A549 (cell line): ENCODE data around the gene INTS6. TPM values are rescaled to one million over a fixed set of nuclear protein-coding genes. Genes with fewer than 3 reads are reported as not detected.

Experiments
- ATAC-seq, 2 experiments: fragments of 200-7000 bp in 1 of 2; fragments of >200 bp in 1 of 2; cut with Nextera tagmentation in 1 of 2; cut with Tn5 transposase in 1 of 2; 3 replicates each; pipeline versions ENCODE4 v1.8.0 to v1.9.1; 2018 to 2020; ENCODE audit warnings: mild to moderate bottlenecking in 1 of 2, moderate library complexity in 1 of 2
- CTCF ChIA-PET: fragments of 300-600 bp; sonication (Branson Sonifier 250); formaldehyde crosslinking; extraction: SDS; loops from one replicate; lab custom pipeline; 2021; ENCODE audit warnings: antibody characterized with exemption, inconsistent platforms; lab: Yijun Ruan, JAX
- POLR2A ChIA-PET: fragments of 350-600 bp; formaldehyde crosslinking; extraction: SDS; loops from one replicate; lab custom pipeline; 2021; ENCODE audit warnings: antibody characterized with exemption, inconsistent platforms; lab: Yijun Ruan, JAX
- DNase-seq, 2 experiments: peaks; one replicate each; pipeline versions ENCODE4 v3.0.0 to v3.0.0-alpha.2; 2011 to 2016; ENCODE audit warnings: low read depth in 1 of 2, low spot score in 1 of 2
- FAIRE-seq: peaks from 2 replicates; lab custom pipeline; 2011; peaks lifted over from hg19 to GRCh38; lab: Jason Lieb, UNC
- H3K27ac ChIP-seq, 2 experiments: fragments of >200 bp; sonication (Bioruptor Twin); formaldehyde crosslinking; 3 replicates each; pipeline ENCODE4 v1.5.1; 2016 to 2017
- H3K4me1 ChIP-seq: fragments of >200 bp; sonication (Bioruptor Twin); formaldehyde crosslinking; 3 replicates; pipeline ENCODE4 v1.6.1; 2016
- H3K4me2 ChIP-seq: fragments of >200 bp; sonication (Bioruptor Twin); formaldehyde crosslinking; 3 replicates; pipeline ENCODE4 v1.6.1; 2016
- H3K4me3 ChIP-seq: fragments of >200 bp; sonication (Bioruptor Twin); formaldehyde crosslinking; 3 replicates; pipeline ENCODE4 v1.5.1; 2016
- H3K9me3 ChIP-seq: fragments of >200 bp; sonication (Bioruptor Twin); formaldehyde crosslinking; 3 replicates; pipeline ENCODE4 v1.6.1; 2016
- BHLHE40 ChIP-seq: IDR thresholded peaks from 2 replicates; pipeline ENCODE4 v1.6.1; 2012; ENCODE audit warnings: low read depth, low read length, inconsistent platforms
- CBX2 ChIP-seq: fragments of 200-600 bp; sonication (generic); IDR thresholded peaks from 2 replicates; pipeline ENCODE4 v1.6.1; 2016; ENCODE audit warnings: low read depth, mild to moderate bottlenecking, borderline replicate concordance
- CBX8 ChIP-seq: fragments of 200-600 bp; sonication (generic); IDR thresholded peaks from 2 replicates; pipeline ENCODE4 v1.6.1; 2016
- CHD4 ChIP-seq: fragments of 200-600 bp; sonication (generic); IDR thresholded peaks from 2 replicates; pipeline ENCODE4 v1.6.1; 2016; ENCODE audit warnings: antibody characterized with exemption, mild to moderate bottlenecking, borderline replicate concordance
- ESRRA ChIP-seq: fragments of 150-350 bp; IDR thresholded peaks from 2 replicates; pipeline ENCODE4 v1.6.1; 2014; ENCODE audit warnings: mild to moderate bottlenecking, low read length, borderline replicate concordance
- FOSL2 ChIP-seq, 2 experiments: fragments of 450-650 bp in 1 of 2; fragments of >200 bp in 1 of 2; sonication (Bioruptor Twin) in 1 of 2; formaldehyde crosslinking; IDR thresholded peaks; 2 replicates each; pipeline versions ENCODE4 v1.5.0 to v1.6.1; 2016 to 2020; ENCODE audit warnings: mild to moderate bottlenecking in 1 of 2, moderate library complexity in 1 of 2
- HOXB13 ChIP-seq: fragments of 250-450 bp; sonication (Bioruptor Pico); IDR thresholded peaks from 2 replicates; pipeline ENCODE4 v1.5.0; 2020; ENCODE audit warnings: low read depth, mild to moderate bottlenecking, moderate library complexity
- HOXB5 ChIP-seq: fragments of 250-450 bp; sonication (Bioruptor Pico); IDR thresholded peaks from 2 replicates; pipeline ENCODE4 v1.5.0; 2020; ENCODE audit warnings: mild to moderate bottlenecking, moderate library complexity
- JUN ChIP-seq, 2 experiments: fragments of >200 bp; sonication (Bioruptor Twin); formaldehyde crosslinking; IDR thresholded peaks; 2 replicates in 1 of 2; 3 replicates in 1 of 2; pipeline ENCODE4 v1.6.1; 2016 to 2017
- MAFK ChIP-seq: fragments of 450-650 bp; IDR thresholded peaks from 2 replicates; pipeline ENCODE4 v1.6.1; 2014; ENCODE audit not compliant: partially characterized antibody
- PHF8 ChIP-seq: fragments of 200-600 bp; sonication (generic); IDR thresholded peaks from 2 replicates; pipeline ENCODE4 v1.6.1; 2016; ENCODE audit warnings: low read depth, mild to moderate bottlenecking, antibody characterized with exemption, moderate library complexity, borderline replicate concordance
- POLR2A ChIP-seq: IDR thresholded peaks from 2 replicates; pipeline ENCODE4 v1.6.1; 2012; ENCODE audit warnings: mild to moderate bottlenecking, low read length
- RAD21 ChIP-seq, 2 experiments: fragments of >200 bp in 1 of 2; sonication (Bioruptor Twin) in 1 of 2; formaldehyde crosslinking in 1 of 2; IDR thresholded peaks in 1 of 2; conservative IDR thresholded peaks in 1 of 2; 2 replicates in 1 of 2; 3 replicates in 1 of 2; pipeline ENCODE4 v1.6.1; 2012 to 2018; ENCODE audit warnings: inconsistent platforms in 1 of 2
- RCOR1 ChIP-seq: fragments of 150-350 bp; IDR thresholded peaks from 2 replicates; pipeline ENCODE4 v1.6.1; 2014; ENCODE audit warnings: antibody characterized with exemption, low read length, low read depth
- RFX5 ChIP-seq: fragments of 450-650 bp; IDR thresholded peaks from 2 replicates; pipeline ENCODE4 v1.7.1; 2014; ENCODE audit warnings: antibody characterized with exemption, mild to moderate bottlenecking, moderate library complexity
- SREBF2 ChIP-seq: fragments of 450-650 bp; IDR thresholded peaks from 2 replicates; pipeline ENCODE4 v1.6.1; 2014; ENCODE audit warnings: mild to moderate bottlenecking, moderate library complexity
- TP53 ChIP-seq: fragments of 250-450 bp; sonication (Bioruptor Pico); IDR thresholded peaks from 2 replicates; pipeline ENCODE4 v1.5.0; 2021; ENCODE audit warnings: mild to moderate bottlenecking, moderate library complexity
- ZC3H11A ChIP-seq: fragments of 450-650 bp; IDR thresholded peaks from 2 replicates; pipeline ENCODE4 v1.6.1; 2014; ENCODE audit warnings: antibody characterized with exemption, mild to moderate bottlenecking
- ZFP36 ChIP-seq: fragments of 450-650 bp; IDR thresholded peaks from 2 replicates; pipeline ENCODE4 v1.6.1; 2014; ENCODE audit warnings: borderline replicate concordance; ENCODE audit not compliant: partially characterized antibody
- ZSCAN20 ChIP-seq: fragments of 250-450 bp; sonication (Bioruptor Pico); IDR thresholded peaks from 2 replicates; pipeline ENCODE4 v1.8.0; 2022; ENCODE audit warnings: mild to moderate bottlenecking, moderate library complexity
- WGBS: methylation state at CpG from one replicate; pipeline ENCODE4 v1.1.6; 2017; ENCODE audit errors: missing lambda C conversion rate; 5-methylcytosine and 5-hydroxymethylcytosine counted together
- polyA plus RNA-seq, 4 experiments: library from polyadenylated mRNA; depleted of rRNA in 3 of 4; stranded (reverse); fragments of >200 nt; fragmentation: RNase III in 1 of 4; extraction: RNeasy Plus Mini Kit Qiagen cat#74134 plus additional on column Dnase treatment in 1 of 4; gene quantifications; 2 replicates in 3 of 4; 3 replicates in 1 of 4; pipeline ENCODE4 v1.2.3, GENCODE V29; 2011 to 2017
- TF ChIP-seq, protein P1 (sequence below): fragments of >200 bp; sonication (Bioruptor Twin); formaldehyde crosslinking; IDR thresholded peaks from 3 replicates; pipeline ENCODE4 v1.5.1; 2016
- TF ChIP-seq, protein P2 (sequence below): fragments of 250-450 bp; sonication (Bioruptor Pico); IDR thresholded peaks from 2 replicates; pipeline ENCODE4 v1.5.0; 2021; ENCODE audit warnings: mild to moderate bottlenecking, moderate library complexity, borderline replicate concordance
- TF ChIP-seq, protein P3 (sequence below): fragments of >200 bp; sonication (Bioruptor Twin); formaldehyde crosslinking; IDR thresholded peaks from 3 replicates; pipeline ENCODE4 v1.6.1; 2016
- TF ChIP-seq, protein P4 (sequence below): fragments of 200-600 bp; sonication (generic); IDR thresholded peaks from 2 replicates; pipeline ENCODE4 v1.6.1; 2016; ENCODE audit warnings: antibody characterized with exemption, mild to moderate bottlenecking, moderate library complexity
- TF ChIP-seq, protein P5 (sequence below): fragments of >200 bp; sonication (Bioruptor Twin); formaldehyde crosslinking; IDR thresholded peaks from 2 replicates; pipeline ENCODE4 v1.6.1; 2016

The INTS6 gene
- polyA plus RNA-seq, 2 of the 4 experiments (the other 2 are of a cell fraction): 11.5 to 37.1 TPM

DNA sequence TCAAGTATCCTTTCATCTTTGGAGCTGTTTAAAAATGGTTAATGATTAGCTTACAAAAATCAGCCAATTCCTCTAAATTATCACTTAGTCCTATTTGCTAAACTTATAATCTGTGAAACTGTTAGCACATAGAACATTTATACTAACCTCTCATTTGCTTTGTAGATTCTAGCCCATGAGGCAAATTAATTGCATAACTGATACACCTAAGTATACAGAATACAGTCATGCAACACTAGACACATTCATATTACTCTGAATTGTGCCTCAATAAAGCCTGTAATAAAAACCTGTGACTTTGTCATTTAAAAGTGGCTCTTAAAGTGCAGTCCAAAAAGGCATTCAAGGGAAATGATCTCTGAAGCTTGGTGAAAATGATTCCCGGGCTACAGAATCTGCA is 92.3 kb downstream of the INTS6 start:
- FAIRE-seq (no peak), DNase-seq (no peak), ATAC-seq (no peak)
- H3K27ac ChIP-seq: no peak overlapping the region
- no peaks in the 10 kb centered on the region for H3K9me3 ChIP-seq
- ChIA-PET POLR2A (no interaction called here), CTCF (no interaction called here)
- 88% methylated on average over 1 of the region's 1 CpG for WGBS
- no peak overlapping the region for H3K4me3 ChIP-seq
- TF ChIP-seq, protein P1, sequence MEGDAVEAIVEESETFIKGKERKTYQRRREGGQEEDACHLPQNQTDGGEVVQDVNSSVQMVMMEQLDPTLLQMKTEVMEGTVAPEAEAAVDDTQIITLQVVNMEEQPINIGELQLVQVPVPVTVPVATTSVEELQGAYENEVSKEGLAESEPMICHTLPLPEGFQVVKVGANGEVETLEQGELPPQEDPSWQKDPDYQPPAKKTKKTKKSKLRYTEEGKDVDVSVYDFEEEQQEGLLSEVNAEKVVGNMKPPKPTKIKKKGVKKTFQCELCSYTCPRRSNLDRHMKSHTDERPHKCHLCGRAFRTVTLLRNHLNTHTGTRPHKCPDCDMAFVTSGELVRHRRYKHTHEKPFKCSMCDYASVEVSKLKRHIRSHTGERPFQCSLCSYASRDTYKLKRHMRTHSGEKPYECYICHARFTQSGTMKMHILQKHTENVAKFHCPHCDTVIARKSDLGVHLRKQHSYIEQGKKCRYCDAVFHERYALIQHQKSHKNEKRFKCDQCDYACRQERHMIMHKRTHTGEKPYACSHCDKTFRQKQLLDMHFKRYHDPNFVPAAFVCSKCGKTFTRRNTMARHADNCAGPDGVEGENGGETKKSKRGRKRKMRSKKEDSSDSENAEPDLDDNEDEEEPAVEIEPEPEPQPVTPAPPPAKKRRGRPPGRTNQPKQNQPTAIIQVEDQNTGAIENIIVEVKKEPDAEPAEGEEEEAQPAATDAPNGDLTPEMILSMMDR: no peak
- TF ChIP-seq MAFK (no peak), BHLHE40 (no peak)
- H3K4me2 ChIP-seq: no peak overlapping the region
- H3K4me1 ChIP-seq: no peaks in the 10 kb centered on the region

DNA sequence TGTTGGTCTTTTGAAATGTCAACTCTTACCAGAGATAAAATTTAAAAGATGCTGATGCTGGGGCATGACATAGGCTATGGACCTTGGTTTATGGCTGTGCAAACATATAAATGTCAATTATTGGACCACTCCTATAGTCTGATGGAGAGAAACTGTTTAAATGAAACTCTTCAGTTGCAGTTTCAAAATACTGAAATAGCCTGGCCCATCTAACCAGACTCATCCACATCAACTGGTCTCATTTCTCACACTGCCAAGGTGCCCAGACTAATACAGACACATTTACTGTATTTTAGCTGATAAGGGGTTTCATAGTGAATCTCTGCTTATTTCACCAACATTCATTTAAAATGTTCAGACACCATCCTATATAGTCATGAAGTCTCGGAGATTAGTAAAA is 93.5 kb downstream of the INTS6 start:
- ChIA-PET POLR2A (no interaction called here), CTCF (no interaction called here)
- ATAC-seq (no peak), FAIRE-seq (no peak)
- 92% methylated on average over 1 of the region's 1 CpG for WGBS
- H3K4me2 ChIP-seq: no peak overlapping the region
- H3K4me1 ChIP-seq: no peaks in the 10 kb centered on the region
- no peak overlapping the region for H3K27ac ChIP-seq
- TF ChIP-seq ZSCAN20 (CRISPR knock-in tag): no peak
- TF ChIP-seq CBX8: no peak
- TF ChIP-seq RCOR1: no peak
- no peak for TF ChIP-seq ZFP36
- TF ChIP-seq HOXB13 (CRISPR knock-in tag): no peak
- TF ChIP-seq JUN (IDR thresholded peaks at IDR 0.05): no peak
- no peak for TF ChIP-seq RFX5
- no peak for TF ChIP-seq ZC3H11A
- no peak for TF ChIP-seq POLR2A
- TF ChIP-seq RAD21 (conservative IDR thresholded peaks at IDR 0.05 in 1 of 2, IDR thresholded peaks at IDR 0.05 in 1 of 2): no peak
- TF ChIP-seq, protein P2, sequence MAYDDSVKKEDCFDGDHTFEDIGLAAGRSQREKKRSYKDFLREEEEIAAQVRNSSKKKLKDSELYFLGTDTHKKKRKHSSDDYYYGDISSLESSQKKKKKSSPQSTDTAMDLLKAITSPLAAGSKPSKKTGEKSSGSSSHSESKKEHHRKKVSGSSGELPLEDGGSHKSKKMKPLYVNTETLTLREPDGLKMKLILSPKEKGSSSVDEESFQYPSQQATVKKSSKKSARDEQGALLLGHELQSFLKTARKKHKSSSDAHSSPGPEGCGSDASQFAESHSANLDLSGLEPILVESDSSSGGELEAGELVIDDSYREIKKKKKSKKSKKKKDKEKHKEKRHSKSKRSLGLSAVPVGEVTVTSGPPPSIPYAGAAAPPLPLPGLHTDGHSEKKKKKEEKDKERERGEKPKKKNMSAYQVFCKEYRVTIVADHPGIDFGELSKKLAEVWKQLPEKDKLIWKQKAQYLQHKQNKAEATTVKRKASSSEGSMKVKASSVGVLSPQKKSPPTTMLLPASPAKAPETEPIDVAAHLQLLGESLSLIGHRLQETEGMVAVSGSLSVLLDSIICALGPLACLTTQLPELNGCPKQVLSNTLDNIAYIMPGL (CRISPR knock-in tag): no peak
- TF ChIP-seq SREBF2: no peak
- no peak for TF ChIP-seq BHLHE40
- no peak for TF ChIP-seq FOSL2 (IDR thresholded peaks at IDR 0.05)
- no peak for TF ChIP-seq FOSL2 (CRISPR knock-in tag; IDR thresholded peaks at IDR 0.05)
- TF ChIP-seq, all 56 proteins: peak for 0
- no peak for DNase-seq
- Histone ChIP-seq H3K9me3 (no peaks in the 10 kb centered on the region), H3K4me3 (no peak overlapping the region)

DNA sequence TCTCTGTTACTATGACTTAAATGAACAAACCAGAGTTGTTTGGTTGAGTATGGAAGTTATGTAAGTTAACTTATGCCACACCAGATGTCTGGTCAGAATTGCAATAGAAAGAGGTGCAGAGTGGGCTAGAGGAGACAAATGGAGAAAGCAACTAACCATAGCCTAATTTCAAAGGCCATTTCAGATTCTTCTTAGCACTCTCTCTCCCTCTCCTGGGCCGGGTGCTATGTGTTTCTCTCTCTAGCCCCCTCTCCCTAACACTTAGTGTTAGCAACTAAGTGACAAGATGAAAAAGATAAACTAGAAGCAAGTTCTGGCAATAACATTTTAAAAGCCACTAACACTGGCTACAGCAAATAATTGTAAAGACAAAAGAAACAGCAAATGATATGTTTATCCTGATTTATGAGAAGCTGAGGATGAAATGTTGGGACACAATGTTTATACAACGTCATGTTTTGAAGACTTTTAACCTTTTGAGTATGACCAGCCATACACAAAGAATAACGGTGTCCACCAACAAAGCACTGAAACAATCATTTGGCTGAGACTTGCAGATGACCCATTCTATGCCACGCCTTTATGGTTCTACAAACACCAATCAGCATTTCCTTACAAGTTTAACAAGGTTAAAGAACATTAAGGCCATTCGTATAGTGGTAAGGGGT is 94.8 kb downstream of the INTS6 start:
- Histone ChIP-seq H3K9me3 (no peaks in the 10 kb centered on the region), H3K4me3 (no peak overlapping the region), H3K4me2 (no peak overlapping the region), H3K4me1 (peaks cover 3% of the 10 kb centered on the region; the same call in 1 of the 3 replicates), H3K27ac (no peak overlapping the region)
- ATAC-seq (no peak), FAIRE-seq (no peak), DNase-seq (no peak)
- WGBS: 84% methylated on average over 5 of the region's 5 CpGs
- POLR2A ChIA-PET: no interaction called here
- CTCF ChIA-PET: no interaction called here
- no peak for TF ChIP-seq SREBF2
- no peak for TF ChIP-seq PHF8
- no peak for TF ChIP-seq TP53
- TF ChIP-seq, protein P3, sequence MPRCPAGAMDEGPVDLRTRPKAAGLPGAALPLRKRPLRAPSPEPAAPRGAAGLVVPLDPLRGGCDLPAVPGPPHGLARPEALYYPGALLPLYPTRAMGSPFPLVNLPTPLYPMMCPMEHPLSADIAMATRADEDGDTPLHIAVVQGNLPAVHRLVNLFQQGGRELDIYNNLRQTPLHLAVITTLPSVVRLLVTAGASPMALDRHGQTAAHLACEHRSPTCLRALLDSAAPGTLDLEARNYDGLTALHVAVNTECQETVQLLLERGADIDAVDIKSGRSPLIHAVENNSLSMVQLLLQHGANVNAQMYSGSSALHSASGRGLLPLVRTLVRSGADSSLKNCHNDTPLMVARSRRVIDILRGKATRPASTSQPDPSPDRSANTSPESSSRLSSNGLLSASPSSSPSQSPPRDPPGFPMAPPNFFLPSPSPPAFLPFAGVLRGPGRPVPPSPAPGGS: no peak
- no peak for TF ChIP-seq CBX2
- no peak for TF ChIP-seq ZSCAN20 (CRISPR knock-in tag)
- no peak for TF ChIP-seq ESRRA
- TF ChIP-seq HOXB5 (CRISPR knock-in tag): no peak
- TF ChIP-seq JUN (IDR thresholded peaks at IDR 0.05): no peak
- TF ChIP-seq, protein P4, sequence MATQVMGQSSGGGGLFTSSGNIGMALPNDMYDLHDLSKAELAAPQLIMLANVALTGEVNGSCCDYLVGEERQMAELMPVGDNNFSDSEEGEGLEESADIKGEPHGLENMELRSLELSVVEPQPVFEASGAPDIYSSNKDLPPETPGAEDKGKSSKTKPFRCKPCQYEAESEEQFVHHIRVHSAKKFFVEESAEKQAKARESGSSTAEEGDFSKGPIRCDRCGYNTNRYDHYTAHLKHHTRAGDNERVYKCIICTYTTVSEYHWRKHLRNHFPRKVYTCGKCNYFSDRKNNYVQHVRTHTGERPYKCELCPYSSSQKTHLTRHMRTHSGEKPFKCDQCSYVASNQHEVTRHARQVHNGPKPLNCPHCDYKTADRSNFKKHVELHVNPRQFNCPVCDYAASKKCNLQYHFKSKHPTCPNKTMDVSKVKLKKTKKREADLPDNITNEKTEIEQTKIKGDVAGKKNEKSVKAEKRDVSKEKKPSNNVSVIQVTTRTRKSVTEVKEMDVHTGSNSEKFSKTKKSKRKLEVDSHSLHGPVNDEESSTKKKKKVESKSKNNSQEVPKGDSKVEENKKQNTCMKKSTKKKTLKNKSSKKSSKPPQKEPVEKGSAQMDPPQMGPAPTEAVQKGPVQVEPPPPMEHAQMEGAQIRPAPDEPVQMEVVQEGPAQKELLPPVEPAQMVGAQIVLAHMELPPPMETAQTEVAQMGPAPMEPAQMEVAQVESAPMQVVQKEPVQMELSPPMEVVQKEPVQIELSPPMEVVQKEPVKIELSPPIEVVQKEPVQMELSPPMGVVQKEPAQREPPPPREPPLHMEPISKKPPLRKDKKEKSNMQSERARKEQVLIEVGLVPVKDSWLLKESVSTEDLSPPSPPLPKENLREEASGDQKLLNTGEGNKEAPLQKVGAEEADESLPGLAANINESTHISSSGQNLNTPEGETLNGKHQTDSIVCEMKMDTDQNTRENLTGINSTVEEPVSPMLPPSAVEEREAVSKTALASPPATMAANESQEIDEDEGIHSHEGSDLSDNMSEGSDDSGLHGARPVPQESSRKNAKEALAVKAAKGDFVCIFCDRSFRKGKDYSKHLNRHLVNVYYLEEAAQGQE: no peak
- no peak for TF ChIP-seq MAFK
- TF ChIP-seq, protein P5, sequence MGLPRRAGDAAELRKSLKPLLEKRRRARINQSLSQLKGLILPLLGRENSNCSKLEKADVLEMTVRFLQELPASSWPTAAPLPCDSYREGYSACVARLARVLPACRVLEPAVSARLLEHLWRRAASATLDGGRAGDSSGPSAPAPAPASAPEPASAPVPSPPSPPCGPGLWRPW: no peak
- TF ChIP-seq CHD4: no peak
- TF ChIP-seq CBX8: no peak
